ENCODE measurements around the gene ZDHHC8.
A peak's percentile ranks its signal among the peaks of the same experiment; 100 is the strongest.

ZDHHC8 gene

DNA sequence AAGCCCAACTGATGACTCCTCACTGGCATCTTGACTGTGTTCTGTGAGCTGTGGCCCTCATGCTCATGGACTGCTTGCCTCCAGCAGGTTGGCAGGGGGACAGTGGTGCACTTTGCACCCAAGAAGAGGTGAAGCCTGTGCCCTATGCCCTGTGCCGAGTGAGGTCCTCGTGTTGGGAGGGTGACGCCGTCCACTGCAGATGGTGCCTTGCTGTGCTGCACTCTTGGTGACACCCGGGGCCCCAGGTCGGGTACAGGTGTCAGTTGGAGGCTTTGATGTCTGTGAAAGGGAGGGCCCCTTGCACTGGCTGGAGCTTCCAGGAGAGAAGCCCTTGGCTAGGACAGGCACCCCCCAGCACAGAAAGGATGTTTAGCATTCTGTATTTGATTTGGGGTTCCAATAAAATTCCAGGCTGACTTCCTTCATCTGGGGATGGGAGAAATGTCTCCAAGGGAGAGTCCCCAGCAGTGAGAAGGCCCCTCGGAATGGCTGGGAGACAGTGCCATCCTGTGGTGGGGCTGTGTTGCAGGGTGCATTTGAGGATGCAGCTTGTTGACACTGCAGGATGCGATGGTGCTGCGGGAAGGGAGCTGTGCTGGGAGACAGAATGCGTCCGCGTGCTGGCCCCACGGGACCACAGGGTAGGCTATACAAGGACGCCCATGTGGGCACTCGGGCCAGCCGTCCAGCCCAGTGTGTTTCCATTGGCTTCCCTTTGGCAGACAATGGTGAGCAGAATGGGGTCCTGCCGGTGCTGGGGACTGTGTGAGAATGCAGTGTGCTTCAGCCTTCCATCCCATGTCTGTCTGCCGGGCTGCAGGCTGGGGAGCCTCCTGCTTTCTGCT lies 2.5 kb upstream of the ZDHHC8 start:
- Histone ChIP-seq H3K9ac (ENCODE audit: low read depth, low read length) (no peak overlapping the region), H3K27ac (ENCODE audit: low read length) (no peak overlapping the region), H3K36me3 (ENCODE audit: insufficient read depth, low read depth, low read length) (peaks cover 44% of the 10 kb centered on the region), H3K9me3 (ENCODE audit: insufficient read depth, low read depth, low read length) (no peaks in the 10 kb centered on the region), H3K27me3 (ENCODE audit: insufficient read depth, low read length) (no peaks in the 10 kb centered on the region; the same call in 1 of the 2 replicates), H3K4me3 (ENCODE audit: low read length) (no peak overlapping the region), H3K4me1 (ENCODE audit: insufficient read depth, low read length) (no peaks in the 10 kb centered on the region)

DNA sequence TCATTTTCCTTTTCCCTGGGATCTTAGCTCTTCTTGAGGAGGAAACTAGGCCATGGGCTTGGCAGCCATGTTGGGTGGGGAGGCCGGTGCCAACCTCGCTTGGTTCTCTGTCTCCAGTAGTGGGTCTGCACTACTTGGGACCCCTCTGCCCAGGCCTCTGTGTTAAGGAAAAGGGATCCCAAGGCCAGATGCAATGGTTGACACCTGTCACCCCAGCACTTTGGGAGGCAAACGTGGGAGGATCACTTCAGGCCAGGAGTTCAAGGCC lies 1.9 kb upstream of the ZDHHC8 start:
- peaks cover 38% of the 10 kb centered on the region for H3K36me3 ChIP-seq (ENCODE audit: insufficient read depth, low read depth, low read length)
- no peak overlapping the region for H3K4me3 ChIP-seq (ENCODE audit: low read length)
- H3K4me1 ChIP-seq (ENCODE audit: insufficient read depth, low read length): no peaks in the 10 kb centered on the region
- no peaks in the 10 kb centered on the region for H3K9me3 ChIP-seq (ENCODE audit: insufficient read depth, low read depth, low read length)
- H3K27ac ChIP-seq (ENCODE audit: low read length): no peak overlapping the region
- no peaks in the 10 kb centered on the region; the same call in 1 of the 2 replicates for H3K27me3 ChIP-seq (ENCODE audit: insufficient read depth, low read length)
- no peak overlapping the region for H3K9ac ChIP-seq (ENCODE audit: low read depth, low read length)

DNA sequence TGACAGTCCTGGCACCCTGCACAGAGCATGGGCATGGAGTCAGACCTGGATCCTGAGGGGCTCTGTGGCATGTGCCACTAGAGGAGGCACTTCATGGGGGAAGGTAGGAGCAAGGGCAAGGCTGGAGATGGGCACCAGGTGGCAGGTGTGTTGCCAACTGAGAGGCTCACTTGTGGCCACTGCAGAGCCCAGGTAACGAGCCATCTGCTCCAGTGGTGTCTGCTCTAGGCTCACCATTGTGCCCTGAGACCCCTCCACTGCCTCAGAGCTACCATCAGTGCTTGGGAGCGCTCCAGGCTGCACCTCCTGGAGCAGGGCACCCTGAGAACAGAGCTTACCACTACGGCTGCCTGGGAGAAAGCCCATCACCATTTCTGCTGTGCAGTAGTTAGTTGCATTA lies 1.3 kb upstream of the ZDHHC8 start:
- Histone ChIP-seq H3K4me3 (ENCODE audit: low read length) (peak overlapping the region; percentile 66; the same call in 1 of the 2 replicates), H3K27me3 (ENCODE audit: insufficient read depth, low read length) (no peaks in the 10 kb centered on the region; the same call in 1 of the 2 replicates), H3K4me1 (ENCODE audit: insufficient read depth, low read length) (no peaks in the 10 kb centered on the region), H3K9ac (ENCODE audit: low read depth, low read length) (no peak overlapping the region), H3K27ac (ENCODE audit: low read length) (no peak overlapping the region), H3K36me3 (ENCODE audit: insufficient read depth, low read depth, low read length) (peaks cover 32% of the 10 kb centered on the region), H3K9me3 (ENCODE audit: insufficient read depth, low read depth, low read length) (no peaks in the 10 kb centered on the region)

DNA sequence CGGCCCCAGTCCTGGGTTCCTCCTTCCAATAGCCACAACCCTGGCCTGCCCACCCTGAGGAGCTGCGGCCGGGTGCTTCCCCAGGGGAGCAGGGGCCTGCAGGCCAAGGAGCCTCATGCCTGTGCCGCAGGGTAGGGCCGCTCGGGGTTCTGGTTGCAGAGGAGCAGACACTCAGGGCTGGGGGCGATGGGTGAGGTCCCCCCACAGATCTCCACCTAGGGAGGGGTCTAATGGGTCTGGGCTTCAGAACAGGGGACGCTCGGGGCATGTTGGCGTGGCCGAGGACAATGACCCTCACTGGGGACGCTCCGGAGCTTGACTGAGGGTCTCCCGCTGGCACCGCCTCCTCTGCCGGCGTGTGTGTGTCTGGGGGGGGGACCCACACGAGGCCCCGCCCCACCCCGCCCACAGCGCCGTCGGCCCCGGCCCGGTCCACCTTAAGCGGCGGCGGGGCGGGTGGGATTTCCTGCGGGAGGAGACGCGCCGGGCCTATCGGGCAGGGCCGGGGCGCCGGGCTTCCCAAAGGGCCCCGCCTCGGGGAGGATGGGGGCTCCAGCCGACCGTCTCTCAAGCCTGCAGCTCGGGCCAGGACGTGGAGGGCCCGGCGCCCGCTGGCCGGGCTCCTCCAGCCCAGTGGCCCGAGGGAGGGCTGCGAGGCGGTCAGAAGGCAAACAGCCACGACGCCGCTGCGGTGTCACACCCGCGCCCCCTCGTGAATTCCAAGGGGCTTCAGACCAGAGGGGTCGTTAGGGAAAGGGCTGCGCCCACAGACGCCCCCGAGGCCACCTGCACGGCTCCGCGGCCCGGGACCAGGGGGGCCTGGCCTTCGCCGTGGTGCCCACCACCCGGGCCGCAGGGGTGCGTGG lies 640 bp upstream of the ZDHHC8 start:
- Histone ChIP-seq H3K4me1 (ENCODE audit: insufficient read depth, low read length) (no peaks in the 10 kb centered on the region), H3K27me3 (ENCODE audit: insufficient read depth, low read length) (no peaks in the 10 kb centered on the region; the same call in 1 of the 2 replicates), H3K9me3 (ENCODE audit: insufficient read depth, low read depth, low read length) (no peaks in the 10 kb centered on the region), H3K36me3 (ENCODE audit: insufficient read depth, low read depth, low read length) (peaks cover 25% of the 10 kb centered on the region), H3K4me3 (ENCODE audit: low read length) (peak overlapping the region; percentile 66; the same call in 1 of the 2 replicates), H3K27ac (ENCODE audit: low read length) (no peak overlapping the region), H3K9ac (ENCODE audit: low read depth, low read length) (peak overlapping the region; percentile 58; the same call in 1 of the 2 replicates)

DNA sequence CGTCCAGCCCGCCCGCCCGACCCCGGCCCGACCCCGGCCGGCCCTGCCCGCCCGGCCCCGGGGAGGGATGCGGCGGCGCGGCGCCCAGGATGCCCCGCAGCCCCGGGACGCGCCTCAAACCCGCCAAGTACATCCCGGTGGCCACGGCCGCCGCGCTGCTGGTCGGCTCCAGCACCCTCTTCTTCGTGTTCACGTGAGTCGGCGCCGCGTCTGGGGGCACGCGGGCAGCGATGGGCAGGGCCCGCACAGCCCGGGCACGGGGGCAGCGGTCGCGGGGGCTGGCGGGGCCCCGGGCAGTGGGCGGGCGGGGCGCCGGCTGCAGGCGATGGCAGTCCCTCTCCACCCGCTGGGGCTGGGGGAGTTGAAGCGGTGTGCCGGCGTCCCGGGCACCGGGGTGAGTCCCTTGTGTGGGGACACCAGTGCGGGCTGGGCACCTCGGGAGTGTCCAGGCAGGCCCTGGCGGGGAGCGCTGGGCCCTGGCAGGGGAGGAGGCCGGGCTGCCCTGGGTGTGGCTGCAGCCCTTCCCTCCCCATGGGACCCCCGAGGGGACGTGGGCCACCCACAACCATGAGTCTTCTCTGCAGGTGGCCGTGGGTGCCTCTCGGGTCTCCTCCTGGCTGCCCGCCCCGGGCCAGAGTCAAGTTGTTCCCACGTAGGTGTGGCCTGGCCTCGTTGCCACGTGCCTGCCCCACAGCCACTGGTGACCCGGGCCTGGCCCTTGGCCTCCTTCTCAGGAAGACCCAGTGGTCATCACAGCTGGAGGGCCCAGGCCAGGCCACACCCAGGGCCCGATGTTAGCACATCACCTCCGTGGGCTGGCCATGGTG lies 468 bp downstream of the ZDHHC8 start:
- H3K27me3 ChIP-seq (ENCODE audit: insufficient read depth, low read length): no peaks in the 10 kb centered on the region; the same call in 1 of the 2 replicates
- H3K9me3 ChIP-seq (ENCODE audit: insufficient read depth, low read depth, low read length): no peaks in the 10 kb centered on the region
- H3K4me3 ChIP-seq (ENCODE audit: low read length): peak overlapping the region; percentile 67
- H3K36me3 ChIP-seq (ENCODE audit: insufficient read depth, low read depth, low read length): peaks cover 14% of the 10 kb centered on the region
- H3K27ac ChIP-seq (ENCODE audit: low read length): no peak overlapping the region
- H3K4me1 ChIP-seq (ENCODE audit: insufficient read depth, low read length): no peaks in the 10 kb centered on the region
- peak overlapping the region; percentile 41; the same call in 1 of the 2 replicates for H3K9ac ChIP-seq (ENCODE audit: low read depth, low read length)

DNA sequence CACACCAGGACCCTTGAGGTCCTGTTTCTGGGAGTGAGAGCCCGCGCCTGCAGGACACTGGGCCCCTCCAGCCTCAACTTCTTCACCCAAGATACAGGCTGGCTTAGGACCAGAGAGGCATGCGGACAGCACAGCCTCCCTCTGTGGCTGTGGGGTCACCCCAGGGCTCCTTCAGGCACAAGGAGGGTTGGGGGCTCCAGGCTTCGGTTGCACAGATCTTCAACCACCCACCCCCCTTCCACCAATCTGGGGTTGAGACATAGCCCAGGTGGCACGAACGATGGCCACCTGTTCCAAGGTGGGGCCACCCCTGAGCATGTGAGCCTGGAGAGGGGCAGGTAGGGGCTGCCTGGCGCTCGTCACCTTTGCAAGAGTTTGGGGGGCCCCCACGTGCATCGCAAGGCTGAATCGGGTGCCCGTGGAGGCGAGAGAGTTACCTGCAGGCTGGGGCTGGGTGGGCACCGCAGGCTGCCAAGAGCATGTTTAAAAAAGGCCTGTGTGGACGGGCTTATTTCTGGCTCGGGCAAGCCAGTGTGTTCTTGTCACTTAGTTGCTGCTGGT lies 1.2 kb downstream of the ZDHHC8 start:
- H3K36me3 ChIP-seq (ENCODE audit: insufficient read depth, low read depth, low read length): peaks cover 7% of the 10 kb centered on the region; the same call in 1 of the 2 replicates
- H3K9me3 ChIP-seq (ENCODE audit: insufficient read depth, low read depth, low read length): no peaks in the 10 kb centered on the region
- peak overlapping the region; percentile 41; the same call in 1 of the 2 replicates for H3K9ac ChIP-seq (ENCODE audit: low read depth, low read length)
- H3K27ac ChIP-seq (ENCODE audit: low read length): no peak overlapping the region
- H3K4me1 ChIP-seq (ENCODE audit: insufficient read depth, low read length): no peaks in the 10 kb centered on the region
- peak overlapping the region; percentile 67 for H3K4me3 ChIP-seq (ENCODE audit: low read length)
- no peaks in the 10 kb centered on the region; the same call in 1 of the 2 replicates for H3K27me3 ChIP-seq (ENCODE audit: insufficient read depth, low read length)

DNA sequence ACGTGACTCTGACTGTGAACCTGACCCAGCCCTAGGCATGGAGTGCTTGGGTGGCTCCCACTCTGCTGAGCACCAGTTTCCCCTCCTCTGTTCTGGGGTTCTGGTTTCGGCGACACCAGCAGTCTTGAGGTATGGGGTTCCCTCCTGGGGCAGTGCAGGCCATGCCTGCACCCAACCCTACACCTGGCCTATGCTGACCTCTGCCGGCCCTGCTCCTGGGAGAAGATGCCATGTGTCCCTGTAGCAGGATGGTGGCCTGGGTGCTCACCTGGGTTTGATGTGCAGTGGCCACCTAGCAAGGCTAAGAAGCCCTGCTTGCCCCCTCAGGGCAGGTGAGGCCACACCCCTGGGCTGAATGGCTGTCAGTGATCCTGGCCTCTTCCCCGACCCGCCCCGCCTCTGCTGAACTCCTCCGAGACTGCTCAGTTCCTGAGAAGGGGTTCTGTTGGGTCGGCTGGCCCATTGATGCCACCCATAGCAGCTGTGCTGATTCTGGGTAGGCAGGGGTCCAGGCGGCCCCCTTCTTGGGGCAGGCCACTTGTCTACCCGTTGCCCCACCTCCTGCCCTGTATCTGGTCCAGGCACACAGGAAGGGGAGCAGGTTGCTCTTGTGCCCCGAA lies 2.4 kb downstream of the ZDHHC8 start:
- Histone ChIP-seq H3K9ac (ENCODE audit: low read depth, low read length) (no peak overlapping the region), H3K4me1 (ENCODE audit: insufficient read depth, low read length) (no peaks in the 10 kb centered on the region), H3K9me3 (ENCODE audit: insufficient read depth, low read depth, low read length) (no peaks in the 10 kb centered on the region), H3K27ac (ENCODE audit: low read length) (no peak overlapping the region), H3K4me3 (ENCODE audit: low read length) (no peak overlapping the region), H3K27me3 (ENCODE audit: insufficient read depth, low read length) (no peaks in the 10 kb centered on the region; the same call in 1 of the 2 replicates), H3K36me3 (ENCODE audit: insufficient read depth, low read depth, low read length) (no peaks in the 10 kb centered on the region)

DNA sequence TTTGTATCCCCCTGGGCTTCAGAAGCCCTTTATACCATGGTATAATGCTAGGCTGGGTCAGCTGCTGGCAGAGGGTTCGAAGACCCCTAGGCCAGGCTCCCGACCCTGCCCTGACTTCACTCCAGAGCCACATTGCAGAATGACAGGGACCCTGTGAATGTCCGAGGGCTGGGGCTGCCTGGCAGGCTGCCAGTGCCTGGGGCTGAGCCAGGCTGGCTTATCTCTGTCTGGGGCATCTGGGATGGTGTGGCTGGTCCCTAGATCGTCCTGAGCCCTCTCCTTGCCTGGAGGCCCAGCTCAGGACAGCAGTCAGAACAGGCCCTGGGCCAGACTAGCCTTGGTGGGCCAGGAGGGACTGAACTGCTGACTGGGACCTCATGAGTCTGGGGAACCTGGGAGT lies 3.7 kb downstream of the ZDHHC8 start:
- H3K27me3 ChIP-seq (ENCODE audit: insufficient read depth, low read length): no peaks in the 10 kb centered on the region; the same call in 1 of the 2 replicates
- H3K36me3 ChIP-seq (ENCODE audit: insufficient read depth, low read depth, low read length): no peaks in the 10 kb centered on the region
- no peak overlapping the region for H3K4me3 ChIP-seq (ENCODE audit: low read length)
- no peak overlapping the region for H3K27ac ChIP-seq (ENCODE audit: low read length)
- no peaks in the 10 kb centered on the region for H3K9me3 ChIP-seq (ENCODE audit: insufficient read depth, low read depth, low read length)
- H3K4me1 ChIP-seq (ENCODE audit: insufficient read depth, low read length): no peaks in the 10 kb centered on the region
- H3K9ac ChIP-seq (ENCODE audit: low read depth, low read length): no peak overlapping the region

DNA sequence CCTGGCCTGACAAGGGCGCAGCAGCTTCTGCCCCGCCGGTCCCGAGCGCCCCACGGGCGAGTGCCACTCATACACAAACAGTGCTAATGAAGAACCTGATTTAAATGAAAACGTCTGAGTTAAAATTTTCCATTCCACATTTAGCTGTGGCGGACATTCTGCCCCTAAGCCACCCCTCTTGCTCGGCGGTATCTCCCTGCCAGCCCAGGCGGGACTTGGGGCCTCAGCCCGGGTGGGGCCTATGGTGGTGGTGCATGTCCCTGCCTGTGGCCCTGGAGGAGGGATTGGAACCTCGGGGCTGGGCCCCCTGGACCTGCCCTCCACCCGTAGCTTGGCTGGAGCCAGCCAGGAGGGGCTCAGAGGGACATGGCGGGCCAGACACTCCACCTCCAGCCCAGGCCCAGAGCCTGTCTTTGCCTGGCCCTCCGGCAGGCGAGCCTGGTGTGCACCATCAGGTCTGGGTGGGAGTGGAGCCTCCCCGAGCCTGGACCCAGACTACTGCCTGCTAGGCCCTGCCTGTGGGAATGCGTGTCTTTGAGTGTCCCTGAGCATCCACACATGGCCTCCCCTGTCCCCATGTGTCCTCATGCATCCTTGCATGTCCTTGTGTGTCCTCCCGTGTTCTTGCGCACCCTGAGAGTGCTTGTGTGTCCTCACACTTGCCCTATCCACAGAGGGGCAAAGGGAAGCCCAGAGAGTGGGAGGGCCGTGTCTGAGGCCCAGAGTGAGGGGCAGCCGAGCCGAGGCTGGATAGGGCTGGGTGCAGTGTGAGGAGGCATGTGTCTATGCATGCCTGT lies 4.4 kb downstream of the ZDHHC8 start:
- H3K9ac ChIP-seq (ENCODE audit: low read depth, low read length): no peak overlapping the region
- H3K9me3 ChIP-seq (ENCODE audit: insufficient read depth, low read depth, low read length): no peaks in the 10 kb centered on the region
- H3K4me1 ChIP-seq (ENCODE audit: insufficient read depth, low read length): no peaks in the 10 kb centered on the region
- no peaks in the 10 kb centered on the region; the same call in 1 of the 2 replicates for H3K27me3 ChIP-seq (ENCODE audit: insufficient read depth, low read length)
- no peak overlapping the region for H3K27ac ChIP-seq (ENCODE audit: low read length)
- no peak overlapping the region for H3K4me3 ChIP-seq (ENCODE audit: low read length)
- no peaks in the 10 kb centered on the region for H3K36me3 ChIP-seq (ENCODE audit: insufficient read depth, low read depth, low read length)

DNA sequence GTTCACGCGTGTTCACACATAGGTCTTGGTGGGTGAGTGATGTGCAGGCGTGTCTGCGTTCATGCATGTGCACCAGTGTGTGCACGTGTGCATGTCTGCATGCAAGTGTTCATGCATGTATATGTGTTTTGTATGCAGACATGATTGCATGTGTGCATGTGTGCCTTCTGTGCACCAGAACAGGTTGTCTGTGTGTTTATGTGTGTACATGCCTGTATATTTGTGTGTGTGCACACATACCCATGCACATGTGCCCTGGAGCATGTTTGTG lies 4.9 kb downstream of the ZDHHC8 start:
- Histone ChIP-seq H3K9me3 (ENCODE audit: insufficient read depth, low read depth, low read length) (no peaks in the 10 kb centered on the region), H3K4me1 (ENCODE audit: insufficient read depth, low read length) (no peaks in the 10 kb centered on the region), H3K4me3 (ENCODE audit: low read length) (no peak overlapping the region), H3K9ac (ENCODE audit: low read depth, low read length) (no peak overlapping the region), H3K27me3 (ENCODE audit: insufficient read depth, low read length) (no peaks in the 10 kb centered on the region; the same call in 1 of the 2 replicates), H3K36me3 (ENCODE audit: insufficient read depth, low read depth, low read length) (no peaks in the 10 kb centered on the region), H3K27ac (ENCODE audit: low read length) (no peak overlapping the region)
